DND-41 (cell line): ENCODE data around the gene LRP1.

Experiments
- ATAC-seq: fragments of 200-7000 bp; cut with Tn5 transposase; 3 replicates; pipeline ENCODE4 v1.9.1; 2021; ENCODE audit warnings: low read depth; ENCODE audit not compliant: insufficient read depth
- DNase-seq: peaks from one replicate; pipeline ENCODE4 v3.0.0-alpha.2; 2020
- H2AFZ ChIP-seq: 2 replicates; pipeline ENCODE4 v1.6.0; 2012; ENCODE audit warnings: low read depth, low read length
- H3K27ac ChIP-seq: 2 replicates; pipeline ENCODE4 v1.5.1; 2012; ENCODE audit warnings: low read length, inconsistent platforms
- H3K27me3 ChIP-seq: fragments of 200-600 bp; sonication (generic); 2 replicates; pipeline ENCODE4 v1.6.0; 2012; ENCODE audit warnings: low read length, mild to moderate bottlenecking, inconsistent platforms; ENCODE audit not compliant: insufficient read depth, poor library complexity
- H3K36me3 ChIP-seq: 2 replicates; pipeline ENCODE4 v1.5.1; 2012; ENCODE audit warnings: low read length, inconsistent platforms; ENCODE audit not compliant: insufficient read depth
- H3K4me1 ChIP-seq: 2 replicates; pipeline ENCODE4 v1.5.1; 2012; ENCODE audit warnings: mild to moderate bottlenecking, low read length; ENCODE audit not compliant: insufficient read depth
- H3K4me2 ChIP-seq: 2 replicates; pipeline ENCODE4 v1.6.0; 2012; ENCODE audit warnings: mild to moderate bottlenecking, moderate library complexity, low read length, inconsistent platforms; ENCODE audit not compliant: insufficient read depth
- H3K4me3 ChIP-seq, 2 experiments: fragments of 200-600 bp in 1 of 2; shearing (Covaris generic) in 1 of 2; 2 replicates each; pipeline ENCODE4 v1.5.1; 2012 to 2016; ENCODE audit warnings: inconsistent platforms in 2 of 2, low read length in 2 of 2, mild to moderate bottlenecking in 2 of 2, low read depth in 1 of 2, moderate library complexity in 1 of 2
- H3K79me2 ChIP-seq: 2 replicates; pipeline ENCODE4 v1.6.0; 2012; ENCODE audit warnings: low read length, inconsistent platforms; ENCODE audit not compliant: insufficient read depth
- H3K9ac ChIP-seq: 2 replicates; pipeline ENCODE4 v1.6.0; 2012; ENCODE audit warnings: low read depth, mild to moderate bottlenecking, inconsistent platforms, low read length, moderate library complexity
- H3K9me3 ChIP-seq: 2 replicates; pipeline ENCODE4 v1.5.1; 2012; ENCODE audit warnings: low read length, moderate library complexity, mild to moderate bottlenecking, inconsistent platforms; ENCODE audit not compliant: insufficient read depth, severe bottlenecking
- H4K20me1 ChIP-seq: 2 replicates; pipeline ENCODE4 v1.6.0; 2012; ENCODE audit warnings: low read length; ENCODE audit not compliant: insufficient read depth
- EZH2 ChIP-seq: IDR thresholded peaks from 3 replicates; pipeline ENCODE4 v1.6.1; 2012; ENCODE audit warnings: borderline replicate concordance, low read depth, mild to moderate bottlenecking, moderate library complexity, low read length, inconsistent platforms; ENCODE audit not compliant: severe bottlenecking
- TF ChIP-seq, protein P1 (sequence below): IDR thresholded peaks from 2 replicates; pipeline ENCODE4 v1.5.1; 2012; ENCODE audit warnings: borderline replicate concordance, low read length, moderate library complexity, mild to moderate bottlenecking; ENCODE audit not compliant: poor library complexity, severe bottlenecking; ENCODE audit errors: extremely low read depth

The LRP1 gene

DNA sequence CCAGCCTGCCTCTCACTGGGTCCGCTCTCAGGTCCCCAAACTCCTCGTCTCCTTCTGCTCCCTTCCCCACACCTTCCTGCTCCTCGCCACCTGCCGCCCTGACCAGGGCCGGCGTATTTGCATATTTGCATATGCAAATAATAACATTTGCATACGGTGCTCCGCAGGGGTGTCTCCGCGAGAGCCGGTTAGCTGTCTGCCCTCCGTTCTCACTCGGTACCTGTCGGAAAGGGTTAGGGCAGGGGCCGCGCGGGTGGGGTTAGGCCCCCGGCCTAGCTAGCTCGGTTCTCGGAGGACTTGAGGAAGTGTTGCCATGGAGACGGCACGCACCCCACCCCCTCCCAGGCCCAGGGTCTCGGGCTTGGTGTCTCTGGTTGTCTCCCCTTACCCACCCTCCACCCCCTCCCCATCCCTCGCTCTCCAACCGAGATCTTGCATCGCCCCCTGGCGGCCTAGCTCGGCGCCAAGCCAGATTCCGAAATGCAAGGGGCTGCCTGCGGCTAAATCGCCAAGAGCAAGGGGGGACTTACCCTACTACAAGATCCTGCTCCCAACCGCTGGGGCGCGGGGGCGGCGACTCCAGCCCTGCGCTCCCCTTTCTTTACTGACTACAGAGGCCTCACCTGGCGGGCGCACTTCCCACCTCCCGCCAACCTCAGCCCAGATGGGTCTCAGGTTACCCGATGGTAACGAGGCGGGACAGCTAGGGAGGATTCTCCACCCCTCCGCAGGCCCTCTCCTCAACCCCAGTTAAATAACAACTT is 114.6 kb downstream of the LRP1 start:
- Histone ChIP-seq H3K27ac (0 out of 2 replicates have a peak overlapping the region, but pooled peaks have one; percentile 35), H3K4me3 (peak overlapping the region; percentile 39 to 73; a peak in 3 of 4 replicates), H3K36me3 (no peaks in the 10 kb centered on the region), H3K4me2 (peak overlapping the region; percentile 99), H3K9me3 (no peaks in the 10 kb centered on the region), H3K79me2 (no peaks in the 10 kb centered on the region), H4K20me1 (peaks cover 8% of the 10 kb centered on the region; the same call in 1 of the 2 replicates), H3K4me1 (peaks cover 37% of the 10 kb centered on the region), H2AFZ (peak overlapping the region; percentile 79), H3K27me3 (peaks cover 14% of the 10 kb centered on the region), H3K9ac (peak overlapping the region; percentile 60)
- peak; percentile 79 for DNase-seq
- peak; percentile 25 for ATAC-seq
- TF ChIP-seq, protein P1, sequence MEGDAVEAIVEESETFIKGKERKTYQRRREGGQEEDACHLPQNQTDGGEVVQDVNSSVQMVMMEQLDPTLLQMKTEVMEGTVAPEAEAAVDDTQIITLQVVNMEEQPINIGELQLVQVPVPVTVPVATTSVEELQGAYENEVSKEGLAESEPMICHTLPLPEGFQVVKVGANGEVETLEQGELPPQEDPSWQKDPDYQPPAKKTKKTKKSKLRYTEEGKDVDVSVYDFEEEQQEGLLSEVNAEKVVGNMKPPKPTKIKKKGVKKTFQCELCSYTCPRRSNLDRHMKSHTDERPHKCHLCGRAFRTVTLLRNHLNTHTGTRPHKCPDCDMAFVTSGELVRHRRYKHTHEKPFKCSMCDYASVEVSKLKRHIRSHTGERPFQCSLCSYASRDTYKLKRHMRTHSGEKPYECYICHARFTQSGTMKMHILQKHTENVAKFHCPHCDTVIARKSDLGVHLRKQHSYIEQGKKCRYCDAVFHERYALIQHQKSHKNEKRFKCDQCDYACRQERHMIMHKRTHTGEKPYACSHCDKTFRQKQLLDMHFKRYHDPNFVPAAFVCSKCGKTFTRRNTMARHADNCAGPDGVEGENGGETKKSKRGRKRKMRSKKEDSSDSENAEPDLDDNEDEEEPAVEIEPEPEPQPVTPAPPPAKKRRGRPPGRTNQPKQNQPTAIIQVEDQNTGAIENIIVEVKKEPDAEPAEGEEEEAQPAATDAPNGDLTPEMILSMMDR = peak; percentile 88
- TF ChIP-seq EZH2 = no peak

DNA sequence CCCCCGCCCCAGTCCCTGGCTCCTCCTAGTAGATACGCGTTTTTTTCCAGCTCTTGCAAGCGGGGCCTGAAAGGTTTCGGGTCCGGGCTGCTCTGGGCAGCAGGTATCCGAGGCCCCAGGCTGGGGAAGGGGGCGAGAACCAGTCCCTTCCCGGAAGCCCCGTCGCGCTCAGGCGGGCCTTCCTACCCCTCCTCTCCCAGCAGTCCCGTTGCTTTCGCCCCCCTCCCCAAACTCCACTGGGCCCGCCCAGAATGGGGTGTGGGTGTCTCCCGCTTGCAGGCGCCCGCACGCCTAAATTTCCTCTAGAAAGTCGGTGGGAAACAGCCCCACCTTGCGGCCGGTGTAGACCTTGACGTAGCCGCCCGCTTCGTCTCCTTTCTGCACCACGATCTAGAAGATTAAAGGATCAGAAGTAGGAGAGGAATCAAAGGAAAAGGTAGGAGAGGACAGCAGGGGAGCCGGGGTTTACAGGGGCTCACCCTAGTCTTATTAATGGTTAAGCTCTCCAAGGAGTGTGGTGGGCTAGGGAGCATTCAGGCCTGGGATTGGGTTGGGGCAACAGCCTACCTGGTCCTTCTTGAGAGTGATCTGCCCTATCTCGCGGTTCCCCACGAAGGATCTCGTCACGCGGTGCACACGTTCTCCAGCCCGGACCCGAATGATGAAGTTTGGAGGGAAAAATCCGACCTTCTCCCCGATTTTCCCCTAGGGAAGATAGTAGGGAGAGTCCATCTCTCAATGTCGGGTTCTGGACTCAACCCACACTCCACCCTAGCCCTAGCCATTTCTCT is 115.4 kb downstream of the LRP1 start:
- no peaks in the 10 kb centered on the region for H3K79me2 ChIP-seq
- H3K9ac ChIP-seq = peak overlapping the region; percentile 60
- peak overlapping the region; percentile 79 for H2AFZ ChIP-seq
- H3K36me3 ChIP-seq = no peaks in the 10 kb centered on the region
- peaks cover 36% of the 10 kb centered on the region for H3K4me1 ChIP-seq
- no peaks in the 10 kb centered on the region for H3K9me3 ChIP-seq
- peaks cover 8% of the 10 kb centered on the region; the same call in 1 of the 2 replicates for H4K20me1 ChIP-seq
- TF ChIP-seq EZH2 = no peak
- TF ChIP-seq, protein P1 = peak; percentile 91
- H3K27ac ChIP-seq = no peak overlapping the region
- H3K27me3 ChIP-seq = peaks cover 14% of the 10 kb centered on the region
- H3K4me2 ChIP-seq = peak overlapping the region; percentile 99
- peak; percentile 61 for ATAC-seq
- peak; percentile 90 for DNase-seq
- peak overlapping the region; percentile 39 to 73; a peak in 3 of 4 replicates for H3K4me3 ChIP-seq

DNA sequence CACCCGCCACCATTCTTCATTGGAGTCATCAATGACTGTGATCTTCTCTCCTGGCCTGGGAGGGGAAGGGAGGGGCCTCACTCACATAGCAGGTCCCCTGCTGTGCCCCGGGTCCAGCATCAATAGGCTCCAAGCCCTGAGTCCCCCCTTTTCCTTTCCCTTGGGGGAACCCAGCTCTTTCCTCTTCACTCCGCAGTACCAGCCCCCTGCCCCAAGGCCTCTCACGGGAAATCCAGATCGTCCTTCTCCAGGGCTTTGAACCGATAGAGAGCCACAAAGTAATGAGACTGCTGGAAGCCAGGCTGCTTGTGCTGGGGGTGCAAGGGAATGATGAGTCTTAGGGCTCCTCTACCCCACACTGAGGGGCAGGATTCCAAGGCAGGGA is 116.0 kb downstream of the LRP1 start:
- H3K4me1 ChIP-seq = peaks cover 30% of the 10 kb centered on the region
- no peak overlapping the region for H3K4me2 ChIP-seq
- H4K20me1 ChIP-seq = peaks cover 8% of the 10 kb centered on the region; the same call in 1 of the 2 replicates
- no peaks in the 10 kb centered on the region for H3K79me2 ChIP-seq
- H3K9ac ChIP-seq = no peak overlapping the region; the same call in 1 of the 2 replicates
- TF ChIP-seq, protein P1 = no peak
- TF ChIP-seq EZH2 = no peak
- peaks cover 14% of the 10 kb centered on the region for H3K27me3 ChIP-seq
- H2AFZ ChIP-seq = no peak overlapping the region
- H3K4me3 ChIP-seq = no peak overlapping the region
- no peak for DNase-seq
- no peaks in the 10 kb centered on the region for H3K36me3 ChIP-seq
- no peaks in the 10 kb centered on the region for H3K9me3 ChIP-seq
- no peak overlapping the region for H3K27ac ChIP-seq
- no peak for ATAC-seq
